BE2C (cell line): ENCODE data around the gene TBC1D21.

ENCODE experiments used
- DNase-seq: peaks from one replicate; pipeline ENCODE4 v3.0.0-alpha.2; 2020
- H3K27me3 ChIP-seq: fragments of 250-450 bp; sonication (Bioruptor Pico); 2 replicates; pipeline ENCODE4 v1.5.1; 2020; ENCODE audit warnings: mild to moderate bottlenecking
- H3K36me3 ChIP-seq: fragments of 250-450 bp; sonication (Bioruptor Pico); 2 replicates; pipeline ENCODE4 v1.5.1; 2020; ENCODE audit warnings: mild to moderate bottlenecking
- H3K4me1 ChIP-seq: fragments of 250-450 bp; sonication (Bioruptor Pico); 2 replicates; pipeline ENCODE4 v1.5.1; 2020
- H3K4me3 ChIP-seq: 2 replicates; pipeline ENCODE4 v1.5.1; 2011; ENCODE audit warnings: low read depth, low read length
- H3K9me3 ChIP-seq: fragments of 250-450 bp; sonication (Bioruptor Pico); 2 replicates; pipeline ENCODE4 v1.5.1; 2020
- CTCF ChIP-seq: IDR thresholded peaks from 2 replicates; pipeline ENCODE4 v1.5.1; 2012; ENCODE audit warnings: mild to moderate bottlenecking, low read depth, low read length

TBC1D21 gene

GRCh38 chr15:73852507-73852906 is 20.9 kb upstream of the TBC1D21 start:
- Histone ChIP-seq H3K36me3 (no peaks in the 10 kb centered on the region), H3K4me1 (peaks cover 5% of the 10 kb centered on the region; the same call in 1 of the 2 replicates), H3K4me3 (no peak overlapping the region), H3K9me3 (no peaks in the 10 kb centered on the region), H3K27me3 (no peaks in the 10 kb centered on the region)
- no peak for TF ChIP-seq CTCF
- no peak for DNase-seq

- Histone ChIP-seq H3K4me3 (no peak overlapping the region), H3K36me3 (no peaks in the 10 kb centered on the region), H3K9me3 (no peaks in the 10 kb centered on the region), H3K27me3 (no peaks in the 10 kb centered on the region), H3K4me1 (peaks cover 5% of the 10 kb centered on the region; the same call in 1 of the 2 replicates)
- no peak for TF ChIP-seq CTCF
- no peak for DNase-seq
Observed at GRCh38 chr15:73854265-73854664, 19.1 kb upstream of the TBC1D21 start.

GRCh38 chr15:73856458-73857192 is 16.7 kb upstream of the TBC1D21 start:
- DNase-seq = peak; percentile 51

GRCh38 chr15:73857193-73857920 is 16.0 kb upstream of the TBC1D21 start:
- Histone ChIP-seq H3K36me3 (no peaks in the 10 kb centered on the region), H3K4me3 (no peak overlapping the region)
- no peak for DNase-seq

More at GRCh38 chr15:73856458-73857192, 16.7 kb upstream of the TBC1D21 start:
- Histone ChIP-seq H3K4me3 (no peak overlapping the region), H3K4me1 (peaks cover 5% of the 10 kb centered on the region; the same call in 1 of the 2 replicates), H3K36me3 (no peaks in the 10 kb centered on the region), H3K9me3 (no peaks in the 10 kb centered on the region), H3K27me3 (no peaks in the 10 kb centered on the region; the same call in 1 of the 2 replicates)
- TF ChIP-seq CTCF = no peak

GRCh38 chr15:73858062-73858461 is 15.3 kb upstream of the TBC1D21 start:
- no peak overlapping the region for H3K4me3 ChIP-seq
- H3K27me3 ChIP-seq = peaks cover 5% of the 10 kb centered on the region
- no peaks in the 10 kb centered on the region for H3K36me3 ChIP-seq
- DNase-seq = no peak
- peaks cover 5% of the 10 kb centered on the region; the same call in 1 of the 2 replicates for H3K4me1 ChIP-seq
- no peaks in the 10 kb centered on the region for H3K9me3 ChIP-seq
- TF ChIP-seq CTCF = no peak

More at GRCh38 chr15:73857193-73857920, 16.0 kb upstream of the TBC1D21 start:
- Histone ChIP-seq H3K4me1 (peaks cover 5% of the 10 kb centered on the region; the same call in 1 of the 2 replicates), H3K27me3 (peaks cover 2% of the 10 kb centered on the region; the same call in 1 of the 2 replicates), H3K9me3 (no peaks in the 10 kb centered on the region)
- TF ChIP-seq CTCF = no peak

GRCh38 chr15:73862276-73862675 is 11.1 kb upstream of the TBC1D21 start:
- H3K4me3 ChIP-seq = no peak overlapping the region
- no peaks in the 10 kb centered on the region for H3K36me3 ChIP-seq
- no peaks in the 10 kb centered on the region for H3K4me1 ChIP-seq
- H3K9me3 ChIP-seq = no peaks in the 10 kb centered on the region
- peaks cover 9% of the 10 kb centered on the region for H3K27me3 ChIP-seq
- no peak for DNase-seq
- TF ChIP-seq CTCF = no peak
